K562 (cell line): ENCODE measurements around the gene HDAC7. TPM values are rescaled to one million over a fixed set of nuclear protein-coding genes. Genes with fewer than 3 reads are reported as not detected.

ENCODE experiments used
- ATAC-seq: fragments of 200-7000 bp; cut with Tn5 transposase; 3 replicates; pipeline ENCODE4 v1.9.1; 2020; ENCODE audit warnings: moderate library complexity
- BruUV-seq: library from RNA; stranded (reverse); fragments of 400-500 nt; replicated peaks from 2 replicates; lab custom pipeline; 2021; lab: Mats Ljungman, UMichigan
- CTCF ChIA-PET: fragments of 300-600 bp; formaldehyde crosslinking; extraction: SDS; loops from one replicate; lab custom pipeline; 2021; ENCODE audit warnings: low intra/inter-chr PET ratio; lab: Yijun Ruan, JAX
- POLR2A ChIA-PET: fragments of 300-600, 350-650 bp; sonication (Branson Sonifier 250); formaldehyde crosslinking; extraction: SDS; loops from one replicate; lab custom pipeline; 2021; ENCODE audit warnings: antibody characterized with exemption, inconsistent platforms; lab: Yijun Ruan, JAX
- DNase-seq, 4 experiments: peaks; one replicate each; pipeline versions ENCODE4 v3.0.0 to v3.0.0-alpha.2; 2011 to 2018; ENCODE audit warnings: low spot score in 3 of 4, mixed read lengths in 3 of 4; ENCODE audit errors: extremely low read depth in 1 of 4
- FAIRE-seq: peaks from 2 replicates; lab custom pipeline; 2011; peaks lifted over from hg19 to GRCh38; lab: Jason Lieb, UNC
- H2AFZ ChIP-seq: 2 replicates; pipeline ENCODE4 v1.6.0; 2011; ENCODE audit warnings: low read depth, low read length, control low read depth, inconsistent platforms
- H3K27ac ChIP-seq: fragments of 200-600 bp; 3 replicates; pipeline ENCODE4 v1.8.0; 2011; ENCODE audit warnings: low read depth, mild to moderate bottlenecking, control low read depth, inconsistent platforms, low read length, moderate library complexity, mixed read lengths; ENCODE audit errors: extremely low read depth
- H3K27me3 ChIP-seq, 2 experiments: fragments of 300-600 bp in 1 of 2; 2 replicates in 1 of 2; 3 replicates in 1 of 2; pipeline versions ENCODE4 v1.6.0 to v1.8.0; 2011; ENCODE audit warnings: inconsistent platforms in 2 of 2, low read length in 2 of 2, mild to moderate bottlenecking in 1 of 2, mixed read lengths in 1 of 2, moderate library complexity in 1 of 2; ENCODE audit not compliant: control insufficient read depth in 2 of 2, insufficient read depth in 2 of 2
- H3K36me3 ChIP-seq: fragments of 300-600 bp; 3 replicates; pipeline ENCODE4 v1.8.0; 2011; ENCODE audit warnings: mild to moderate bottlenecking, low read length, inconsistent platforms; ENCODE audit not compliant: control insufficient read depth, insufficient read depth
- H3K4me1 ChIP-seq, 2 experiments: fragments of 200-600 bp in 1 of 2; replicated peaks in 1 of 2; 2 replicates in 1 of 2; 3 replicates in 1 of 2; pipeline versions ENCODE4 v1.5.1 to v1.8.0; 2011; ENCODE audit warnings: inconsistent platforms in 2 of 2, low read length in 2 of 2, mild to moderate bottlenecking in 1 of 2, mixed read lengths in 1 of 2, moderate library complexity in 1 of 2; ENCODE audit not compliant: control insufficient read depth in 2 of 2, insufficient read depth in 2 of 2
- H3K4me2 ChIP-seq: 2 replicates; pipeline ENCODE4 v1.6.1; 2011; ENCODE audit warnings: low read length, control low read depth, inconsistent platforms, mixed read lengths; ENCODE audit not compliant: insufficient read depth
- H3K4me3 ChIP-seq: fragments of 200-600 bp; sonication (generic), shearing (Covaris generic); 2 replicates; pipeline ENCODE4 v1.5.1; 2016; ENCODE audit warnings: control low read depth, inconsistent platforms
- H3K79me2 ChIP-seq: fragments of 200-600 bp; 3 replicates; pipeline ENCODE4 v1.8.0; 2011; ENCODE audit warnings: low read length, inconsistent platforms; ENCODE audit not compliant: control insufficient read depth, insufficient read depth
- H3K9ac ChIP-seq, 2 experiments: 2 replicates each; pipeline versions ENCODE4 v1.6.0 to v1.6.1; 2011; ENCODE audit warnings: low read depth in 2 of 2, low read length in 2 of 2, control low read depth in 1 of 2, inconsistent platforms in 1 of 2, mild to moderate bottlenecking in 1 of 2, mixed read lengths in 1 of 2; ENCODE audit not compliant: insufficient read depth in 1 of 2
- H3K9me1 ChIP-seq: one replicate; pipeline ENCODE4 v1.6.0; 2011; ENCODE audit warnings: inconsistent platforms, mild to moderate bottlenecking, low read length, moderate library complexity; ENCODE audit not compliant: control insufficient read depth, insufficient read depth
- H3K9me3 ChIP-seq: replicated peaks from 2 replicates; pipeline ENCODE4 v1.5.1; 2011; ENCODE audit warnings: low read depth, low read length, inconsistent platforms; ENCODE audit not compliant: control insufficient read depth, insufficient read depth
- H4K20me1 ChIP-seq: replicated peaks from 2 replicates; pipeline ENCODE4 v1.6.1; 2011; ENCODE audit warnings: low read length, inconsistent platforms, mixed read lengths; ENCODE audit not compliant: control insufficient read depth, insufficient read depth
- ELF2 ChIP-seq: fragments of 250-450 bp; sonication (Bioruptor Pico); IDR thresholded peaks from 2 replicates; pipeline ENCODE4 v1.5.0; 2021; ENCODE audit warnings: mild to moderate bottlenecking
- FUS ChIP-seq: fragments of 200-400 bp; formaldehyde crosslinking; optimal IDR thresholded peaks from 2 replicates; pipeline ENCODE3; 2017; ENCODE audit warnings: low read depth, low read length
- MCM7 ChIP-seq, 2 experiments: fragments of 450-650 bp; IDR thresholded peaks; 2 replicates each; pipeline ENCODE4 v1.6.1; 2016 to 2018
- MTA3 ChIP-seq: fragments of 450-650 bp; formaldehyde crosslinking; IDR thresholded peaks from 2 replicates; pipeline ENCODE4 v1.6.1; 2017; ENCODE audit warnings: mild to moderate bottlenecking, borderline replicate concordance
- THRAP3 ChIP-seq: fragments of 450-650 bp; IDR thresholded peaks from 2 replicates; pipeline ENCODE4 v1.6.1; 2016; ENCODE audit warnings: mild to moderate bottlenecking, inconsistent platforms, borderline replicate concordance
- ZNF707 ChIP-seq: fragments of 250-450 bp; sonication (Bioruptor Pico); conservative IDR thresholded peaks from 2 replicates; pipeline ENCODE4 v1.8.0; 2022; ENCODE audit warnings: inconsistent platforms, mild to moderate bottlenecking, moderate library complexity
- ZNF780A ChIP-seq: fragments of 250-450 bp; sonication (Bioruptor Pico); IDR thresholded peaks from 2 replicates; pipeline ENCODE4 v1.5.0; 2021; ENCODE audit warnings: mild to moderate bottlenecking
- WGBS: fragments of 100-300 bp; shearing (Covaris generic); methylation state at CpG from one replicate; pipeline ENCODE4 v1.1.6; 2016; ENCODE audit warnings: low coverage, mixed read lengths; ENCODE audit not compliant: insufficient coverage; ENCODE audit errors: missing lambda C conversion rate; 5-methylcytosine and 5-hydroxymethylcytosine counted together
- in situ Hi-C: fragments of 300-500 bp; cut with MboI; formaldehyde crosslinking; loops from 4 replicates; pipeline ENCODE4 v1.15.0; 2018; ENCODE audit warnings: inconsistent platforms, mixed read lengths
- intact Hi-C: fragments of 100-400 bp; cut with micrococcal nuclease; formaldehyde crosslinking; loops from 2 replicates; pipeline ENCODE4 v1.14.2; 2022
- polyA plus RNA-seq, 8 experiments: library from polyadenylated mRNA; depleted of rRNA in 4 of 8; stranded (reverse) in 5 of 8; unstranded in 3 of 8; fragments of >200 nt; fragmentation: Nextera tagmentation in 2 of 8; fragmentation: Illumina TruSeq in 1 of 8; extraction: Ambion mirVana in 2 of 8; extraction: Trizol in 1 of 8; gene quantifications; 2 replicates each; pipeline versions ENCODE4 v1.2.1 to v1.2.3, GENCODE V29; 2011 to 2014; ENCODE audit warnings: inconsistent platforms in 1 of 8, missing spikeins in 1 of 8
- total RNA-seq, 7 experiments: library from RNA; depleted of rRNA in 6 of 7; stranded (reverse); fragments of >200 nt in 6 of 7; fragmentation: Illumina TruSeq in 2 of 7; extraction: Trizol in 2 of 7; gene quantifications; 2 replicates each; pipeline versions ENCODE4 v1.2.1 to v1.2.3, GENCODE V29; 2011 to 2021; ENCODE audit warnings: low replicate concordance in 1 of 7
- TF ChIP-seq, protein P1 (sequence below): fragments of 450-650 bp; formaldehyde crosslinking; IDR thresholded peaks from 2 replicates; pipeline ENCODE4 v1.4.0; 2022; ENCODE audit warnings: missing genetic modification characterization

The HDAC7 gene
- total and polyA plus RNA-seq, 9 of the 15 experiments (the other 6 are each of a cell fraction or from before 2014, with no cell fraction given), result 2.5 to 129 (median 31.1) TPM

DNA sequence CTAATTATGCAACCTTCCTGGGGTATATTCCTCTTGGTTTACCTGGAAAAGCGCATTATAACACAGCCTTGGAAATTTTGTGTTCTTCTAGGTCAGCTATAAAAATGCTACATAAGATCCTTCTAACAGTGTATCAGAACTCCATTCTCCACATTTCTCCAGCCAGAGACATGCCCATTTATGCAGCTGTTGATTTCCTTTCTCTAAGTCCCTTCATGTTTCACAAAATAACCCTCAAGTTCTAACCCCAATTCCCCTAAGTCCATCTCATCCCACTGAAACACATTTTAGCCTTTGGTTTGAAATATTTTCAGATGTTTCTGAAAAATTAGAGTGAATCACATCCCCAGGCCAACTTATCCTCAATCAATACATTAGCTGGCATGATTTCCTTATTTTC is 20.9 kb upstream of the HDAC7 start:
- no TSS peak for BruUV-seq
- peaks cover 18 to 25% of the 10 kb centered on the region in 2 experiments for H3K4me1 ChIP-seq
- no peaks in the 10 kb centered on the region for H3K36me3 ChIP-seq
- FAIRE-seq (no peak), ATAC-seq (no peak), DNase-seq (no peak)
- in situ Hi-C loops, result no loop called here
- peaks cover 0 to 6% of the 10 kb centered on the region in 2 experiments; a peak in 1 of 5 replicates for H3K27me3 ChIP-seq
- 60% methylated on average over 1 of the region's 1 CpG for WGBS
- no peak overlapping the region for H2AFZ ChIP-seq
- H3K9me1 ChIP-seq, result peaks cover 4% of the 10 kb centered on the region
- no peaks in the 10 kb centered on the region for H3K9me3 ChIP-seq
- H3K4me3 ChIP-seq, result no peak overlapping the region
- H3K27ac ChIP-seq, result no peak overlapping the region
- no peak for TF ChIP-seq ZNF780A
- TF ChIP-seq ZNF707 (CRISPR knock-in tag), result no peak
- TF ChIP-seq FUS, result no peak
- no peak for TF ChIP-seq ELF2 (CRISPR knock-in tag)
- TF ChIP-seq MTA3, result no peak
- TF ChIP-seq MCM7 (IDR thresholded peaks at IDR 0.05), result no peak
- TF ChIP-seq, protein P1, sequence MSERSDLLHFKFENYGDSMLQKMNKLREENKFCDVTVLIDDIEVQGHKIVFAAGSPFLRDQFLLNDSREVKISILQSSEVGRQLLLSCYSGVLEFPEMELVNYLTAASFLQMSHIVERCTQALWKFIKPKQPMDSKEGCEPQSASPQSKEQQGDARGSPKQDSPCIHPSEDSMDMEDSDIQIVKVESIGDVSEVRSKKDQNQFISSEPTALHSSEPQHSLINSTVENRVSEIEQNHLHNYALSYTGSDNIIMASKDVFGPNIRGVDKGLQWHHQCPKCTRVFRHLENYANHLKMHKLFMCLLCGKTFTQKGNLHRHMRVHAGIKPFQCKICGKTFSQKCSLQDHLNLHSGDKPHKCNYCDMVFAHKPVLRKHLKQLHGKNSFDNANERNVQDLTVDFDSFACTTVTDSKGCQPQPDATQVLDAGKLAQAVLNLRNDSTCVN (CRISPR knock-in tag), result no peak
- TF ChIP-seq THRAP3, result no peak
- POLR2A ChIA-PET, result interaction anchor here (0.9 to 1.5 kb wide), 2 partner anchors 11 to 83 kb away, joined by 3 to 4 read pairs; no protein-coding TSS in a partner anchor
- intact Hi-C loops, result no loop called here
- H3K9ac ChIP-seq, result no peak overlapping the region
- H4K20me1 ChIP-seq, result no peaks in the 10 kb centered on the region
- H3K4me2 ChIP-seq, result no peak overlapping the region
- H3K79me2 ChIP-seq, result no peaks in the 10 kb centered on the region
- CTCF ChIA-PET, result interaction anchor here (1.2 kb wide), 1 partner anchor 123 kb away, joined by 5 read pairs; no protein-coding TSS in a partner anchor
